Type B pancreatic cell (in vitro differentiated cells): ENCODE results near the gene MAGI1. TPM values are rescaled to one million over a fixed set of nuclear protein-coding genes. Genes with fewer than 3 reads are reported as not detected.
"Not testable (repeated sequence)": the region's sequence is repeated elsewhere in the genome, so short reads cannot be mapped to it uniquely, and the experiment has no call there.

Source experiments
- DNase-seq: peaks from one replicate; pipeline ENCODE4 v3.0.0; 2021; ENCODE audit warnings: mixed read lengths; ENCODE audit not compliant: unreplicated experiment; ENCODE audit errors: extremely low spot score
- H3K27ac Mint-ChIP-seq: 2 replicates; pipeline ENCODE4 v1.8.0; 2021; ENCODE audit warnings: mild to moderate bottlenecking, mixed read lengths
- H3K27me3 Mint-ChIP-seq: 2 replicates; pipeline ENCODE4 v1.8.0; 2021; ENCODE audit warnings: mixed read lengths
- H3K36me3 Mint-ChIP-seq: 2 replicates; pipeline ENCODE4 v1.8.0; 2021; ENCODE audit warnings: mixed read lengths
- H3K4me1 Mint-ChIP-seq: one replicate; pipeline ENCODE4 v1.8.0; 2021; ENCODE audit warnings: mixed read lengths; ENCODE audit not compliant: unreplicated experiment
- H3K4me3 Mint-ChIP-seq: 2 replicates; pipeline ENCODE4 v1.8.0; 2021; ENCODE audit warnings: mild to moderate bottlenecking, mixed read lengths
- H3K9me3 Mint-ChIP-seq: 2 replicates; pipeline ENCODE4 v1.8.0; 2021; ENCODE audit warnings: mixed read lengths
- CTCF ChIP-seq: fragments of 200-600 bp; sonication (generic); conservative IDR thresholded peaks from 2 replicates; pipeline ENCODE4 v1.5.0; 2021; ENCODE audit warnings: antibody characterized with exemption, mild to moderate bottlenecking
- total RNA-seq: library from RNA; stranded (reverse); gene quantifications from 2 replicates; pipeline ENCODE4 v1.2.1, GENCODE V29; 2021; ENCODE audit warnings: low replicate concordance

MAGI1 gene
- total RNA-seq, 1 donor from 2014 or later: 53.1 TPM

DNA sequence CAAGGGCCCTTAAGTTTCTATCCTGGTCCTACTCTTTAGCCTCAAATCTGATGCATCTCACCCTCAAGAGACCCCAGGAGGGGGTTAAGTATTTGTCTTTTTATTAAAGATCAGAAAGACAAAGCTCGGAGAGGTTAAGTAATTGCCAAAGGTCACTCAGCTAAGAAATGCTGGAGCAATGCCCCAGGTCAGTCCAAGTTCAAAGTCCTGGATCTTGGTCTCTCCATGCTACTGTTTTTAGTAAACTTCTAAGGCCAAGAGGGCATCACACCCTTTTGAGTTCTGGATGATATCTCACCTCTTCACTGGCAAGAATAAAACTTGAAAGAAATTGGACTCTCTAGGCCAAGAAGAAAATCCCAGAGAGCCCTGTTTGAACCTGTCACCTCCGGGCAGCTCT is 488.6 kb downstream of the MAGI1 start:
- no peak for TF ChIP-seq CTCF
- no peaks in the 10 kb centered on the region for H3K9me3 Mint-ChIP-seq
- no peak overlapping the region for H3K27ac Mint-ChIP-seq
- DNase-seq: no peak
- H3K4me1 Mint-ChIP-seq: peaks cover 28% of the 10 kb centered on the region
- peaks cover 29% of the 10 kb centered on the region for H3K27me3 Mint-ChIP-seq
- H3K4me3 Mint-ChIP-seq: peak overlapping the region; percentile 79
- H3K36me3 Mint-ChIP-seq: no peaks in the 10 kb centered on the region

- Mint-ChIP-seq H3K4me1 (peaks cover 28% of the 10 kb centered on the region), H3K4me3 (peak overlapping the region; percentile 79), H3K36me3 (peaks cover 3% of the 10 kb centered on the region), H3K27me3 (peaks cover 29% of the 10 kb centered on the region), H3K27ac (no peak overlapping the region), H3K9me3 (no peaks in the 10 kb centered on the region)
- TF ChIP-seq CTCF: no peak
- no peak for DNase-seq
Observed at GRCh38 chr3:65549626-65549959, 489.1 kb downstream of the MAGI1 start.

DNA sequence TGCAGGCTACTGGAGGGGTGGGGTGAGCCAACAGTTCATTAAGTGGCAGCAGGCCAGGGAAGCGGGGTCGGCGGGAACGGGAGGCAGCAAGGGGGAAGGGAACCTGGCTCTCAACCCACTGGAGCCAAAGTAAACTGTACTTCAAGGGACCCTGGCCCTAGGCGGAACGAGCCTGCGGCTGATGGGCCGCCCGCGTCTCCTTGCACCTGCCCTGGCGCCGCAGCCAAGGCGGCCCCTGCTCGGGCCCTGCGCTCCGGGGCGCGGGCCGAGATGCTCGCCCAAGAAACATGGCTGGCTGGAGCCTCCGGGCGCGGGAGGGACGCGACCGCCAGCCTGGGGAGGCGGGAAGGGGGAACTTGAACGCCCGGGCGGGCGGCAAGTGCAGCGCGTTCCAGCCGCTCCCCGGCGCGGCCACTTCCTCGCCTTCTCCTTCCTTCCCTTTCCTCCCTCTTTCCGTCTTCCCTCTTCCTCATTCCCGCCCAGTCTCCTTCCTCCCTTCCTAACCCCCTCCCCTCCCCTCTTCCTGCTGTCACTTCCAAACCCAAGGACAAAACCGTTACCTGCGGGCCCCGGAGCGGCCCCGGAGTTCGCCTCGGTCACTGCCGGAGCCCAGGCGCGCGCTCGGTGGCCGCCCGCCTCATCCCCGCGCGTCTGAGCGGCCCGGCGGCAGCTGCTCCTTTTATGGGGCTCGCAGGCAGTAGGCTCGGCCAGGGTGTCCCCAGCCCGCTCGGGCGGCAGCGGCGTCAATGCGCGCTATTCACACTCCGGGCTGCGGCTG is 489.7 kb downstream of the MAGI1 start:
- no peak for TF ChIP-seq CTCF
- Mint-ChIP-seq H3K4me1 (peaks cover 28% of the 10 kb centered on the region), H3K27ac (no peak overlapping the region), H3K9me3 (no peaks in the 10 kb centered on the region), H3K36me3 (peaks cover 3% of the 10 kb centered on the region), H3K4me3 (peak overlapping the region; percentile 79), H3K27me3 (peaks cover 29% of the 10 kb centered on the region)
- DNase-seq: peak; percentile 74

GRCh38 chr3:65545429-65545828 is 493.3 kb downstream of the MAGI1 start:
- TF ChIP-seq CTCF: no peak
- no peak overlapping the region for H3K4me3 Mint-ChIP-seq
- no peak overlapping the region for H3K27ac Mint-ChIP-seq
- H3K4me1 Mint-ChIP-seq: peaks cover 14% of the 10 kb centered on the region
- H3K27me3 Mint-ChIP-seq: peaks cover 25% of the 10 kb centered on the region
- no peaks in the 10 kb centered on the region for H3K9me3 Mint-ChIP-seq
- H3K36me3 Mint-ChIP-seq: peaks cover 3% of the 10 kb centered on the region
- DNase-seq: no peak

DNA sequence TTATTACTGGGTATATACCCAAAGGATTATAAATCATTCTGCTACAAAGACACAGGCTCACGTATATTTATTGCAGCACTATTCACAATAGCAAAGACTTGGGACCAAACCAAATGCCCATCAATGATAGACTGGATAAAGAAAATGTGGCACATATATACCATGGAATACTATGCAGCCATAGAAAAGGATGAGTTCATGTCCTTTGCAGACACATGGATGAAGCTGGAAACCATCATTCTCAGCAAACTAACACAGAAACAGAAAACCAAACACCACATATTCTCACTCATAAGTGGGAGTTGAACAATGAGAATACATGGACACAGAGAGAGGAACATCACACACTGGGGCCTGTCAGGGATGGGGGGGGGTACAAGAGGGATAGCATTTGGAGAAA is 495.3 kb downstream of the MAGI1 start:
- H3K27me3 Mint-ChIP-seq: peaks cover 12% of the 10 kb centered on the region
- H3K4me3 Mint-ChIP-seq, H3K4me1 Mint-ChIP-seq, H3K27ac Mint-ChIP-seq, H3K36me3 Mint-ChIP-seq, H3K9me3 Mint-ChIP-seq, DNase-seq: not testable (repeated sequence)

GRCh38 chr3:65540666-65541065 is 498.1 kb downstream of the MAGI1 start:
- no peaks in the 10 kb centered on the region for H3K4me1 Mint-ChIP-seq
- DNase-seq: no peak
- no peak overlapping the region for H3K4me3 Mint-ChIP-seq
- TF ChIP-seq CTCF: no peak
- peaks cover 3% of the 10 kb centered on the region for H3K36me3 Mint-ChIP-seq
- no peaks in the 10 kb centered on the region for H3K9me3 Mint-ChIP-seq
- H3K27ac Mint-ChIP-seq: no peak overlapping the region
- no peaks in the 10 kb centered on the region for H3K27me3 Mint-ChIP-seq
